Astrocyte (in vitro differentiated cells and primary cell): ENCODE results near the gene ATP5F1B. TPM values are rescaled to one million over a fixed set of nuclear protein-coding genes. Genes with fewer than 3 reads are reported as not detected.

Experiments used
- DNase-seq: peaks from one replicate; pipeline ENCODE4 v3.0.0-alpha.2; 2010; ENCODE audit warnings: low read depth
- FAIRE-seq: peaks from 2 replicates; lab custom pipeline; 2011; peaks lifted over from hg19 to GRCh38; lab: Jason Lieb, UNC
- H2AFZ ChIP-seq: 2 replicates; pipeline ENCODE4 v1.6.0; 2012; ENCODE audit warnings: low read depth, low read length, inconsistent platforms
- H3K27ac ChIP-seq: 2 replicates; pipeline ENCODE4 v1.5.1; 2011; ENCODE audit warnings: low read depth, low read length, inconsistent platforms
- H3K27me3 ChIP-seq: 2 replicates; pipeline ENCODE4 v1.6.0; 2011; ENCODE audit warnings: low read length, inconsistent platforms; ENCODE audit not compliant: insufficient read depth
- H3K36me3 ChIP-seq: 2 replicates; pipeline ENCODE4 v1.5.1; 2011; ENCODE audit warnings: low read length, inconsistent platforms; ENCODE audit not compliant: insufficient read depth
- H3K4me1 ChIP-seq: 2 replicates; pipeline ENCODE4 v1.5.1; 2011; ENCODE audit warnings: low read length, inconsistent platforms; ENCODE audit not compliant: insufficient read depth
- H3K4me2 ChIP-seq: 2 replicates; pipeline ENCODE4 v1.6.0; 2012; ENCODE audit warnings: low read length, inconsistent platforms
- H3K4me3 ChIP-seq: 2 replicates; pipeline ENCODE4 v1.5.1; 2011; ENCODE audit warnings: low read depth, mild to moderate bottlenecking, low read length, inconsistent platforms; ENCODE audit not compliant: insufficient read depth
- H3K79me2 ChIP-seq: 2 replicates; pipeline ENCODE4 v1.6.0; 2012; ENCODE audit warnings: mild to moderate bottlenecking, low read length, inconsistent platforms; ENCODE audit not compliant: insufficient read depth
- H3K9ac ChIP-seq: 2 replicates; pipeline ENCODE4 v1.6.0; 2012; ENCODE audit warnings: mild to moderate bottlenecking, low read length, inconsistent platforms
- H3K9me3 ChIP-seq: 2 replicates; pipeline ENCODE4 v1.5.1; 2012; ENCODE audit warnings: low read depth, mild to moderate bottlenecking, low read length, inconsistent platforms; ENCODE audit not compliant: insufficient read depth
- H4K20me1 ChIP-seq: 2 replicates; pipeline ENCODE4 v1.6.0; 2012; ENCODE audit warnings: low read length, inconsistent platforms; ENCODE audit not compliant: insufficient read depth
- H3K27ac Mint-ChIP-seq: one replicate; pipeline ENCODE4 v1.8.0; 2021; ENCODE audit warnings: mild to moderate bottlenecking, mixed read lengths; ENCODE audit not compliant: unreplicated experiment
- H3K27me3 Mint-ChIP-seq: one replicate; pipeline ENCODE4 v1.8.0; 2021; ENCODE audit warnings: low read depth, mixed read lengths; ENCODE audit not compliant: unreplicated experiment
- H3K36me3 Mint-ChIP-seq: one replicate; pipeline ENCODE4 v1.8.0; 2021; ENCODE audit warnings: low read depth, mixed read lengths; ENCODE audit not compliant: unreplicated experiment
- H3K4me1 Mint-ChIP-seq: one replicate; pipeline ENCODE4 v1.8.0; 2021; ENCODE audit warnings: low read depth, mixed read lengths; ENCODE audit not compliant: unreplicated experiment
- H3K4me3 Mint-ChIP-seq: one replicate; pipeline ENCODE4 v1.8.0; 2021; ENCODE audit warnings: mild to moderate bottlenecking, moderate library complexity, mixed read lengths; ENCODE audit not compliant: unreplicated experiment
- H3K9me3 Mint-ChIP-seq: one replicate; pipeline ENCODE4 v1.8.0; 2021; ENCODE audit warnings: mild to moderate bottlenecking, mixed read lengths; ENCODE audit not compliant: unreplicated experiment
- CTCF ChIP-seq: IDR thresholded peaks from 2 replicates; pipeline ENCODE4 v1.5.1; 2011; ENCODE audit warnings: low read depth, mild to moderate bottlenecking, inconsistent platforms, low read length, moderate library complexity; ENCODE audit not compliant: insufficient read depth
- EZH2 ChIP-seq: IDR thresholded peaks from 2 replicates; pipeline ENCODE4 v1.6.1; 2012; ENCODE audit warnings: mild to moderate bottlenecking, low read length, inconsistent platforms; ENCODE audit not compliant: insufficient read depth
- total RNA-seq: library from RNA; stranded (reverse); gene quantifications from 2 replicates; pipeline ENCODE4 v1.2.1, GENCODE V29; 2021

The ATP5F1B gene
- total RNA-seq, 1 donor from 2014 or later = 714 TPM

- H3K36me3 ChIP-seq = peaks cover 15% of the 10 kb centered on the region
- no peak overlapping the region for H2AFZ ChIP-seq
- no peaks in the 10 kb centered on the region for H3K4me1 ChIP-seq
- Mint-ChIP-seq H3K36me3 (peaks cover 8% of the 10 kb centered on the region), H3K27me3 (no peaks in the 10 kb centered on the region), H3K4me1 (peaks cover 16% of the 10 kb centered on the region), H3K4me3 (no peak overlapping the region), H3K9me3 (no peaks in the 10 kb centered on the region), H3K27ac (peak overlapping the region; percentile 8)
- H3K9ac ChIP-seq = no peak overlapping the region
- no peak for FAIRE-seq
- no peak for DNase-seq
- H3K27me3 ChIP-seq = no peaks in the 10 kb centered on the region
- no peak overlapping the region for H3K4me3 ChIP-seq
- peaks cover 92% of the 10 kb centered on the region for H4K20me1 ChIP-seq
- H3K4me2 ChIP-seq = no peak overlapping the region
- peaks cover 98% of the 10 kb centered on the region for H3K79me2 ChIP-seq
- no peak for TF ChIP-seq EZH2
- TF ChIP-seq CTCF = no peak
- no peak overlapping the region for H3K27ac ChIP-seq
- no peaks in the 10 kb centered on the region for H3K9me3 ChIP-seq
Measured at GRCh38 chr12:56622535-56622934, 23.2 kb downstream of the ATP5F1B start.

- Histone ChIP-seq H3K27me3 (no peaks in the 10 kb centered on the region), H3K4me3 (no peak overlapping the region), H3K79me2 (peaks cover 59% of the 10 kb centered on the region), H2AFZ (no peak overlapping the region), H3K4me2 (no peak overlapping the region), H4K20me1 (peaks cover 94% of the 10 kb centered on the region), H3K9ac (no peak overlapping the region), H3K36me3 (peaks cover 62% of the 10 kb centered on the region), H3K9me3 (no peaks in the 10 kb centered on the region), H3K4me1 (no peaks in the 10 kb centered on the region), H3K27ac (no peak overlapping the region)
- Mint-ChIP-seq H3K27me3 (no peaks in the 10 kb centered on the region), H3K4me3 (no peak overlapping the region), H3K36me3 (peaks cover 26% of the 10 kb centered on the region), H3K27ac (no peak overlapping the region), H3K4me1 (no peaks in the 10 kb centered on the region), H3K9me3 (no peaks in the 10 kb centered on the region)
- FAIRE-seq (no peak), DNase-seq (no peak)
- TF ChIP-seq EZH2 = no peak
- TF ChIP-seq CTCF = no peak
Measured at GRCh38 chr12:56616925-56617324, 28.9 kb downstream of the ATP5F1B start.

GRCh38 chr12:56616244-56616643 lies 29.5 kb downstream of the ATP5F1B start:
- Mint-ChIP-seq H3K27me3 (no peaks in the 10 kb centered on the region), H3K9me3 (no peaks in the 10 kb centered on the region), H3K4me3 (no peak overlapping the region), H3K27ac (no peak overlapping the region), H3K36me3 (peaks cover 32% of the 10 kb centered on the region), H3K4me1 (no peaks in the 10 kb centered on the region)
- FAIRE-seq (no peak), DNase-seq (no peak)
- peaks cover 94% of the 10 kb centered on the region for H4K20me1 ChIP-seq
- peaks cover 68% of the 10 kb centered on the region for H3K36me3 ChIP-seq
- no peaks in the 10 kb centered on the region for H3K27me3 ChIP-seq
- H3K79me2 ChIP-seq = peaks cover 52% of the 10 kb centered on the region
- H3K27ac ChIP-seq = no peak overlapping the region
- no peaks in the 10 kb centered on the region for H3K4me1 ChIP-seq
- H3K9me3 ChIP-seq = no peaks in the 10 kb centered on the region
- H3K9ac ChIP-seq = no peak overlapping the region
- H3K4me2 ChIP-seq = no peak overlapping the region
- no peak overlapping the region for H3K4me3 ChIP-seq
- TF ChIP-seq CTCF = no peak
- no peak for TF ChIP-seq EZH2
- H2AFZ ChIP-seq = no peak overlapping the region
